ENCODE data around the gene SPA17.

GRCh38 chr11:124745835-124746620 is 72.3 kb downstream of the SPA17 start:
- TF ChIP-seq CTCF (IDR thresholded peaks at IDR 0.05; ENCODE audit: low read depth, low read length), result no peak
- no peak for TF ChIP-seq MYC (IDR thresholded peaks at IDR 0.05; ENCODE audit: low read depth, low read length)
- TF ChIP-seq POLR2A (IDR thresholded peaks at IDR 0.05; ENCODE audit: extremely low read depth, insufficient read length), result no peak
